Dedifferentiated amniotic fluid mesenchymal stem cell (primary cell): Measurements from ENCODE around the gene RAD50.
"Not testable (repeated sequence)": the region's sequence is repeated elsewhere in the genome, so short reads cannot be mapped to it uniquely, and the experiment has no call there.

Source experiments
- DNase-seq: peaks from one replicate; pipeline ENCODE4 v3.0.0-alpha.2; 2016; ENCODE audit errors: extremely low spot score

RAD50 gene

GRCh38 chr5:132633587-132633986 is 76.8 kb downstream of the RAD50 start:
- DNase-seq: not testable (repeated sequence)

- no peak for DNase-seq
Observed at GRCh38 chr5:132635873-132636272, 79.1 kb downstream of the RAD50 start.

GRCh38 chr5:132637241-132637640 is 80.5 kb downstream of the RAD50 start:
- no peak for DNase-seq

- DNase-seq: no peak
Observed at GRCh38 chr5:132639706-132640130, 82.9 kb downstream of the RAD50 start.

- DNase-seq: no peak
Observed at GRCh38 chr5:132640613-132641012, 83.8 kb downstream of the RAD50 start.

GRCh38 chr5:132641241-132641723 is 84.5 kb downstream of the RAD50 start:
- DNase-seq: no peak

GRCh38 chr5:132641841-132642240 is 85.1 kb downstream of the RAD50 start:
- DNase-seq: no peak

GRCh38 chr5:132644177-132644576 is 87.4 kb downstream of the RAD50 start:
- no peak for DNase-seq

GRCh38 chr5:132646583-132647266 is 89.9 kb downstream of the RAD50 start:
- DNase-seq: no peak

- no peak for DNase-seq
Observed at GRCh38 chr5:132647473-132647872, 90.7 kb downstream of the RAD50 start.

- DNase-seq: no peak
Observed at GRCh38 chr5:132648355-132648754, 91.6 kb downstream of the RAD50 start.

GRCh38 chr5:132651838-132652469 is 95.2 kb downstream of the RAD50 start:
- DNase-seq: no peak

- no peak for DNase-seq
Observed at GRCh38 chr5:132653716-132654115, 96.9 kb downstream of the RAD50 start.

- DNase-seq: no peak
Observed at GRCh38 chr5:132655821-132656773, 99.3 kb downstream of the RAD50 start.

- no peak for DNase-seq
Observed at GRCh38 chr5:132656774-132657355, 100.1 kb downstream of the RAD50 start.

GRCh38 chr5:132657676-132658380 is 101.1 kb downstream of the RAD50 start, which contains the start of gene IL13:
Gene IL13, plus strand, starts transcription at chr5:132658173. Its CDS starts 14 bp downstream, at chr5:132658187.
- no peak for DNase-seq

- no peak for DNase-seq
Observed at GRCh38 chr5:132658381-132659302, 101.9 kb downstream of the RAD50 start.

- DNase-seq: no peak
Observed at GRCh38 chr5:132659598-132660493, 103.1 kb downstream of the RAD50 start.
